HepG2 (cell line): ENCODE results near the gene DDX19B. TPM values are rescaled to one million over a fixed set of nuclear protein-coding genes. Genes with fewer than 3 reads are reported as not detected.
A peak's percentile ranks its signal among the peaks of the same experiment; 100 is the strongest.

ENCODE experiments used
- ARHGAP35 ChIP-seq: sonication (generic); formaldehyde crosslinking; IDR thresholded peaks from 2 replicates; pipeline ENCODE4 v1.9.0; 2022; ENCODE audit warnings: mild to moderate bottlenecking, inconsistent platforms, moderate library complexity, missing genetic modification reagents, borderline replicate concordance
- CENPT ChIP-seq: sonication (generic); formaldehyde crosslinking; IDR thresholded peaks from 2 replicates; pipeline ENCODE4 v1.8.0; 2022; ENCODE audit warnings: low read depth, mild to moderate bottlenecking, moderate library complexity, missing genetic modification reagents
- CREB3 ChIP-seq: sonication (generic); formaldehyde crosslinking; IDR thresholded peaks from 2 replicates; pipeline ENCODE4 v1.5.0; 2020; ENCODE audit warnings: missing genetic modification reagents
- DR1 ChIP-seq: sonication (generic); formaldehyde crosslinking; IDR thresholded peaks from 2 replicates; pipeline ENCODE4 v1.8.0; 2021; ENCODE audit warnings: mild to moderate bottlenecking, missing genetic modification reagents, inconsistent platforms
- ETV5 ChIP-seq: IDR thresholded peaks from 2 replicates; pipeline ENCODE4 v1.6.1; 2018; ENCODE audit warnings: missing biosample characterization, missing genetic modification reagents, inconsistent platforms, borderline replicate concordance
- FOXM1 ChIP-seq: sonication (generic); formaldehyde crosslinking; IDR thresholded peaks from 2 replicates; pipeline ENCODE4 v1.5.0; 2020; ENCODE audit warnings: missing genetic modification reagents
- FOXP1 ChIP-seq, 2 experiments: fragments of 450-650 bp in 1 of 2; IDR thresholded peaks; 2 replicates each; pipeline ENCODE4 v1.6.1; 2017 to 2018; ENCODE audit warnings: antibody characterized with exemption in 1 of 2
- HMG20A ChIP-seq: IDR thresholded peaks from 2 replicates; pipeline ENCODE4 v1.6.1; 2016; ENCODE audit warnings: borderline replicate concordance
- HMG20B ChIP-seq: conservative IDR thresholded peaks from 2 replicates; pipeline ENCODE4 v1.6.1; 2016; ENCODE audit warnings: missing genetic modification reagents, missing compliant biosample characterization
- KDM4B ChIP-seq: sonication (generic); formaldehyde crosslinking; IDR thresholded peaks from 2 replicates; pipeline ENCODE4 v1.4.0; 2020; ENCODE audit warnings: missing genetic modification reagents
- MLXIP ChIP-seq: sonication (generic); formaldehyde crosslinking; IDR thresholded peaks from 2 replicates; pipeline ENCODE4 v1.9.0; 2021; ENCODE audit warnings: missing genetic modification reagents, borderline replicate concordance
- REXO4 ChIP-seq: sonication (generic); formaldehyde crosslinking; IDR thresholded peaks from 2 replicates; pipeline ENCODE4 v1.8.0; 2022; ENCODE audit warnings: missing genetic modification reagents, mild to moderate bottlenecking, borderline replicate concordance
- SP4 ChIP-seq: sonication (generic); formaldehyde crosslinking; IDR thresholded peaks from 2 replicates; pipeline ENCODE4 v1.8.1; 2023; ENCODE audit warnings: mild to moderate bottlenecking, missing genetic modification reagents
- TCF7 ChIP-seq: sonication (generic); IDR thresholded peaks from 2 replicates; pipeline ENCODE4 v1.6.1; 2016; ENCODE audit warnings: antibody characterized with exemption, low read depth
- TEAD3 ChIP-seq: optimal IDR thresholded peaks from 2 replicates; pipeline ENCODE3; 2016; ENCODE audit warnings: borderline replicate concordance
- TFDP2 ChIP-seq: sonication (generic); formaldehyde crosslinking; IDR thresholded peaks from 2 replicates; pipeline ENCODE4 v1.4.0; 2020; ENCODE audit warnings: missing genetic modification reagents
- ZNF451 ChIP-seq: sonication (generic); formaldehyde crosslinking; IDR thresholded peaks from 2 replicates; pipeline ENCODE4 v1.5.0; 2020; ENCODE audit warnings: mild to moderate bottlenecking, missing genetic modification reagents
- ZNF513 ChIP-seq: sonication (generic); formaldehyde crosslinking; conservative IDR thresholded peaks from 2 replicates; pipeline ENCODE4 v1.5.0; 2020; ENCODE audit warnings: missing genetic modification reagents
- ZSCAN21 ChIP-seq: sonication (generic); formaldehyde crosslinking; IDR thresholded peaks from 2 replicates; pipeline ENCODE4 v1.8.0; 2022; ENCODE audit warnings: mild to moderate bottlenecking, missing genetic modification reagents, moderate library complexity, borderline replicate concordance
- polyA plus RNA-seq, 8 experiments: library from polyadenylated mRNA; depleted of rRNA in 3 of 8; stranded (reverse) in 7 of 8; unstranded in 1 of 8; fragments of >200 nt; fragmentation: Illumina TruSeq in 4 of 8; extraction: Trizol in 4 of 8; gene quantifications; 2 replicates each; pipeline versions ENCODE4 v1.2.1 to v1.2.3, GENCODE V29; 2011 to 2016; ENCODE audit warnings: low read depth in 4 of 8, missing spikeins in 1 of 8, mixed read lengths in 1 of 8; ENCODE audit not compliant: insufficient read depth in 1 of 8
- total RNA-seq, 5 experiments: library from RNA; depleted of rRNA; stranded (reverse); fragments of >200 nt; fragmentation: Illumina TruSeq; extraction: Trizol; gene quantifications; 2 replicates each; pipeline ENCODE4 v1.2.3, GENCODE V29; 2016; ENCODE audit warnings: low read depth in 1 of 5

DDX19B gene
- total and polyA plus RNA-seq, 2 of the 13 experiments (the other 11 are each of a cell fraction or from before 2014, with no cell fraction given) = 36.2 to 40.0 TPM

- TF ChIP-seq FOXP1 (IDR thresholded peaks at IDR 0.05) (no peak), FOXP1 (CRISPR knock-in tag; IDR thresholded peaks at IDR 0.05) (0 out of 2 replicates have a peak, but pooled peaks have one; percentile 17), CREB3 (CRISPR knock-in tag) (peak; percentile 98; the same call in 1 of the 2 replicates), TCF7 (no peak), HMG20B (CRISPR knock-in tag) (no peak), CENPT (CRISPR knock-in tag) (no peak), ZNF451 (no peak), FOXM1 (CRISPR knock-in tag) (0 out of 2 replicates have a peak, but pooled peaks have one; percentile 53), ZNF513 (peak; percentile 82; the same call in 1 of the 2 replicates), TFDP2 (peak; percentile 87), DR1 (CRISPR knock-in tag) (0 out of 2 replicates have a peak, but pooled peaks have one; percentile 49), ZSCAN21 (CRISPR knock-in tag) (peak; percentile 81; the same call in 1 of the 2 replicates), SP4 (CRISPR knock-in tag) (peak; percentile 87), MLXIP (CRISPR knock-in tag) (peak; percentile 86), KDM4B (no peak), ETV5 (CRISPR knock-in tag) (peak; percentile 33), ARHGAP35 (CRISPR knock-in tag) (peak; percentile 18; the same call in 1 of the 2 replicates), REXO4 (CRISPR knock-in tag) (no peak; the same call in 1 of the 2 replicates), TEAD3 (CRISPR knock-in tag) (peak; percentile 48), HMG20A (CRISPR knock-in tag) (no peak)
These were observed 82.1 kb downstream of the DDX19B start (continued) for GRCh38 chr16:70380919-70381603.
